Activated CD4-positive, CD25-positive, alpha-beta regulatory T cell treated with anti-CD3 and anti-CD28 coated beads, Interleukin-2, amount 50 U/mL, for 72 hours (primary cell): ENCODE measurements around the gene MZT2B.
A peak's percentile ranks its signal among the peaks of the same experiment; 100 is the strongest.
"Not testable (repeated sequence)": the region's sequence is repeated elsewhere in the genome, so short reads cannot be mapped to it uniquely, and the experiment has no call there.

ENCODE experiments used
- DNase-seq: peaks from one replicate; pipeline ENCODE4 v3.0.0; 2021

MZT2B gene

DNA sequence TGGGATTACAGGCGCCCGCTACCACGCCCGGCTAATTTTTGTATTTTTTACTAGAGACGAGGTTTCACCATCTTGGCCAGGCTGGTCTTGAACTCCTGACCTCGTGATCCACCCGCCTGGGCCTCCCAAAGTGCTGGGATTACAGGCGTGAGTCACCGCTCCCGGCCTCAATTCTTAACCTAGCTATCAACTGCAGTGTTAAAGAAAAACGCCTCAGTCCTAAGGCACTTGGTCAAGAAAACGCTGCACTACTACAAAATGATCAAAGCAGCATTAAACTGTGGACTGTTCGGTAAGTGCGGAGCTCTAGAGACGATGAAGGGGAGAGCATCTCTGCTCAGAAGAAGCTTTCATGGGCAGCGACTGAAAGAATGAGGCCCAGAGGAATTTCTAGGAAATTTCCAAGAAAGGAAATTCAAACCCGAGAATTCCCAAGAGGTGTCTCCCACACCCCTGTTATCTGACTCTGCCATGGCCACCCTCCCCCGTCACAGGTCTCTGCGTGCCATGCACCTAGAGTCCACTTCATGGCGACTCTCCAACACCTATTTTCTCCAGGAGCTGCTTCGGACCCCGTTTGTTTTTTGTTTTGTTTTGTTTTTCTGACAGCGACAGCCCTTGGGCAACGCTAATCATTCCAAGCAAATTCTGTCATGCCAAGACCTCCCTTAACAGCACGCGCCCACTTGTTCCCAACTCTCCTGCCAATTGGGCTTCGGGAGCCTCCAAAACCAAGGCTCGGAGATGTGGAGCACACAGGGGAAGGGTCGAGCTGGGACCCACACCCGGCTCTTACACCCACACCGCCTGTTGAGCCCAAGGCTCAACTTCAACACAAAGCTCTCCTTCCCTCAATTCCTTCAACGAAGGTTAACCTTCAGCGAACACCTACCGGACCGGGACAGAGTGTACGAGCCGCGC lies 1.4 kb upstream of the MZT2B start:
- DNase-seq, result not testable (repeated sequence)

DNA sequence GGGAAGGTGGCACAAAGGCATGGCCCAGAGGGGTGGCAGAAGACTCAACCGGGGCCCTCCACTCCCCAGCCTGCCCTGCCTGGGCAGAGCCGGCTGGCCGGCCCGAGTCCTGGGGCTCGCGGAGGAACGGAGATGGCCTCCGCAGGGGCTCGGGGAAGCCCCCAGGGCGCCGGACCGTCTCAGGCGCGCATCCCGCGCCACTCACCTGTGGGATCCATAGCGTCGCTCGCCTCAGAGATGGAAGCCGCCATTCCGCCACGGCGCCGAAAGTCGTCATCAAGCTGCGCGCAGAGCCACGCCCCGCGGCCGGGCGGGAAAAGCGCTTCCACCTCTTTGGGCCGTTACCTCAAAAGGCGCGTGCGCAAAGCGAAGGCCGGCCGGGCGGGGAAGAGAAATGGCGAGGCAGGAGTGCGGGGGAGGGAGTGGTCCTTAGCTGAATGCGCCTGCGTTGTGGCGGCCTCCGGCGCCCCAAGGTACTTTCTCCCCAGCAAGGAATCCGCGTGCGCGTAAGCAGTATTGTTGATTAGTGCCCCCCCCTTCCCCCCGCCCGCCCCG lies 660 bp upstream of the MZT2B start, which contains the start of gene SMPD4:
SMPD4 (minus strand) TSS at position 278 of the 555 bp plus-strand sequence. CDS start 5,010 bp downstream, outside the sequence.
- DNase-seq, result peak; percentile 98

DNA sequence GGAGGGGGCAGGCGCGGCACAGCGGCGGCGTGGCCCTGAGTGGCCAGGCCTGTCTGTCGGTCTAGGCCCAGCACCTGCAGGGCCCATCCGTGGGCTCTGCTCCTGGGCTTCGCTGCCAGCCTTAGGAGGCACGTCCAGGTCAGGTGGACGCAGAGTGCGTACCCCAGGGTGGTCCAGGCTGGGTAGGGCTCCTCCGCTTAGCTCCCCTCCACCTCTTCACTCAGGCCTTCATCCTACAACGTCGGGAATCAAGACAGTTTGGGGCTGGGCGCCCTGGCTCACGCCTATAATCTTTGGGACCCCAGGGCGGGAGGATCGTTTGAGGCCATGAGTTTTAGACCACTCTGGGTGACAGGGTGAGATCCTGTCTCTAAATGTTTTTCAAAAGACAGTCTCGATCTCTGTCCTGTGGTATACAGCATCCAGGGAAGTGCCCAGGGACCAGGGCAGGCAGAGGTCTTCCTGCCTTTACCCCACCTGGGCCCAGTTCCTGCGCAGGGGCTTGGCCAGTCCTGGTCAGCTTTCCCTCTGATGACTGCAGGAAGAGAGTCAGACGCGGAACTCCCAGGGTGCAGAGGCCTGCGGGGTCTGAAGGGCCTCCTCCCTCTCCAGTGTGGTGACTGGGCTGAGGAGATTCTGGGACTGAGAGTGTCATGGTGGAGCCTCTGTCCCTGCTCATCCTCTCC lies 907 bp downstream of the MZT2B start:
- DNase-seq, result not testable (repeated sequence)

DNA sequence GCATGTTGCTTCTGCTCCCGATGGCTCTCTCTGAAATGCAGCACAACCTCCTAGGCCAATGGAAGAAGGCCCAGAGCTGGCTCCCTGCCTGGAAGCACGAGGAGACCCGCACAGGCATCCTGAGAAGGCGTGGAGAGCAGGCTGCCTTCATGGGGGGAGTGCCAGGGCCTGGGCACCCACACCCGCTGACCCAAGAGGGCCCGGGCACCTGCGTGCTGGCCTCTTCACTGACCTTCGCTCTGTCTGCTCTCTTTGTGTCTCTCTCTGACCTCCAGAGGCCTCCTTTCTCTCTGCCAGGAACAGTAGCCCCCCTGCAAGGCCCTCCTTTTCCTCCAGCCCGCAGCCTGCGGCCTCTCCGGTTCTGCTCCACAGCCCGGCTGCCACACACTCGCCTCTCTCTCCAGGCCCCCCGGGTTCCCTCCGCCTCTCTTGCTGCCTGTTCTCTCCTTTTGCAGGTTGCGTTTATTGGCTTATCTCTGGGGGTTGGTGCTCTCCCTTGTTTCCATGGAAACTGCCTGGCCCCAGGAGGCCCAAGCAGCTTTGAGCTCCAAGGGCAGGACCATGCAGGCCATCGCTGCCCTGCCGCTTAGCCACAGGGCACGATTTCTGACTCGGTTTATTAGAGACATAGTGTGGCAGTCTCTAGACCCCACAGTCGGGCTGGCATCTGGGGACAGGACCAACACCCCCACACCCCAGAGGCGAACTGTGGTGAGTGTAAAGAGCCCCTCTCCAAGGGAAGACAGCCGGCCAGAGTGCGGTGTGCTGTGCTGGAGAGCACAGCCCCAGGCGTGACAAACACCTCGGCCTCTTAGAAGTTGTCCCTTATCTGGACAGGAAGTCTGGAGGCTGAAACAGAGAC lies 1.7 kb downstream of the MZT2B start:
- no peak for DNase-seq

DNA sequence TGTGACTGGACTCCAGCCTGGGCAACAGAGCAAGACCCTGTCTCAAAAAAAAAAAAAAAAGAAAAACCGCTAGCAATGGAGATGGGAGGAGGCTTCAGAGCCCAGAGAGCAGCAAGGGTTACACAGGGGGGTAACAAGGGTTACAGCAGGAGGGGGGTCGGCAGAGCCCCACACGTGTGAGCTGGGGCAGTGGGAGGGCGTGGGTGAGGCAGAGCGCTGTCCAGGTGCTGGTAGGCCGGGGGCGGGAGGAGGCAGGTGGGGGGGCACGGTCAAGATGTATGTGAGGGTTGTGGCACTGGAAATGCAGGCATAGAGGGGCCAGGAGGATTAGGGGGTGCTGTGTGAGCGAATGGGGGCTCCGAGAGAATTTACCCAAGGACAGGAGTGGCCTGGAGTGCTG lies 3.4 kb downstream of the MZT2B start:
- DNase-seq, result no peak

DNA sequence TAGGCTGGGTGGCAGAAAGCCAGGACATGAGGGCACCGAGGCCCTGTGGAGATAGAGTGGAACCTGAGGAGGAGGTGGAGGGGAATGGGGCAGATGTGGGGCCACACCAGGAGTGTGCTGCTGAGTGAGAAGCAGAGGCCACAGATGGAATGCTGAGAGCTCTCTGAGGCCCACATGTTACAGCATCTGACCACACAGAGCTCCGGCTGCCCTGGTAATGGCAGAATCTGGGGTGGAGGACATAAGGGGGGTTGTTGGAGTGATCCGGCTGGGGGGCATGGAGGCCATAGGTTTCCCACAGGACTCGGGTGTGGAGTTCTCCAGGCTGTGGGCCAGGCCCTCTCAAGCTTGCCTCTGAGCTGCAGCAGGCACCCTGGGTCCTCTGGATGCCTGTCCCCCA lies 3.8 kb downstream of the MZT2B start:
- no peak for DNase-seq

DNA sequence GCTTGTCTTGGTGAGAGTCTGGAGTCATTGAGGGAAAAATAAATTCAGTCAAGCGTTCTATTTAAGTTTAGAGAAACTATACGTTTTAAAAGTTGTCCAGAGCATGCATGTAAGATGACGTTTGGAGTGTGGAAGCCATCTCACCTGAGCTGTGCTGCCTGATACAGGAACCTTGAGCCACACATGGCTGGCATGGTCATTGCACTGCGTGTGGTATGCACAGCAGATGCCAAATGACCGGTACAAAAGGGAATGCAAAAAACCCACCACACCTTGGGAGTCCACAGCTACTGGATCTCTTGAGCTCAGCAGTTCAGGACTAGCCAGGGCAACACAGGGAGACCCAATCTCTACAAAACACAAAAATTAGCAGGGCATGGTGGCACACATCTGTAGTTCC lies 4.3 kb downstream of the MZT2B start:
- DNase-seq, result no peak

DNA sequence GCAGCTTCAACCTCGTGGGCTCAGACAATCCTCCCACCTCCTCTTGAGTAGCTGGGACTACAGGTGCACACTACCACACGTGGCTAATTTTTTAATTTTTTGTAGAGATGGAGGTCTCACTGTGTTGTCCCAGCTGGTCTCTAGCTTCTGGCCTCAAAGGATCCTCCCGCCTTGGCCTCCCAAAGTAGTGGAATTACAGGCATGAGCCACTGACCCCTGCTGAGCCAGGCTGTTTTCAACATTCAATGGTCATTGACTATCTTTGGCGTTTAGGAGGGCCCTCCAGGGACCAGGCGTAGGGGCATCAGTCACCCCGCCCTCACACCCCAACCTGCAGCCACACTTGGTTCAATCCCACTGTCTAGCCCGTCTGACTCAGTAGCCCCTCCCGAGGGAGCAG lies 5.2 kb downstream of the MZT2B start:
- no peak for DNase-seq

DNA sequence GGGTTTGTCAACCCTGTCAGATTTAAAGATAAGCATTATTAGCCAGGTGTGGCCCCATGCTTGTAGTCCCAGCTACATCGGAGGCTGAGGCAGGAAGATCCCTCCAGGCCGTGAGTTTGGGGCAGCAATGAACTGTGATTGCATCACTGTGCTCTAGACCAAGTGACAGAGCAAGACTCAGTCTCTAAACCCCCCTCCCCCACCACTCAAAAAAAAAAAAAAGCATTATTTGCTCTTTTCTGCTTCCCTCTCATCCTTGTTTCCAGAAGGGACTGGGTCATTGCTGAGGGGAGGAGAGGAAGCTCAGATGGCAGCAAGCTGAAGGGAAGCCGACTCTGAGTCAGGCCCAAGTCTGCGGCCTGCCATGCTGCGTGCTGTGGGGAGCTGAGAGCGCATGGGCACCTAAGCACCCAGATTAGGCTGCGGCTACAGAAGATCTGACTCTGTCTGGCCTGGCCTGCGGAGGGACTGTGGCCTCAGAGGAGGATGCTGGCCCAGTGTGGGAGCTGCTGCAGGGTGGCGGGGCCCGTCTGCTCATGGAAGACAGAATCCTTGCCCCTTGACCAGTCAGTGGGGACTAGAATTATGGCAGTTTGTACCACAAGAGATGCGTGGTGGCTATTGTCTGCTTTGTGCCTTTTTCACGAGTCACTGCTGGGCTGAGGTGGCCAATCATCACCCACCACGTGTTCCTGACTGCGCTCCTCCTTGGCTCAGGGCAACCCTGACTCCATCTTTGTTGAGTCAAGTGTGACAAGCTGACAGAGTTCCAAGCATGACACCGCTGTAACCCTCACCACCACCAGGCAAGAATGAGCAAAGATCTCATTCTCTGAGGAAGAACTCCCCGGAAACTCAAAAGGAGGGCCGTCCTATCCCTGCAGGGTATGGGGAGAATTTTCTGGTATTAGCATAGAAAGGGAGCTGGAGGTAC lies 6.1 kb downstream of the MZT2B start:
- DNase-seq, result not testable (repeated sequence)

DNA sequence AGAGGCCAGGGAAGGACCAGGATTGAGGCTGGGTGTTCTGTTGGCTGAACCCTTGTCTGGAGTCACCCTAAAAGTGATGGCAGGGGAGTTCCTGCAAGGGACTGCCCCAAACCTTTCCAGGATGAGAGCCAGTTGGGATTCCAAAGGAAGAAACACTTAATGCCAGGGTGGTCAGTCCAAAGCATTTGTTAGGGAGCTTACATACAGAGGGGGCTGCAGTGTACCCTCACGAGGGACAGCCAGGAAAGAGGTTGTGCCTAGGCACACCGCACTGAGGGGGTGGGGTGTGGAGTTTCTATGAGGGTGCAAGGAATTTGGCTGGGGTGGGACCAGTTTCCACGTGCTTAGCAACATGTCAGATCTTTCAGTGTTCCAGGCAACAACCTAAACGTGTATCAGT lies 6.9 kb downstream of the MZT2B start:
- not testable (repeated sequence) for DNase-seq

DNA sequence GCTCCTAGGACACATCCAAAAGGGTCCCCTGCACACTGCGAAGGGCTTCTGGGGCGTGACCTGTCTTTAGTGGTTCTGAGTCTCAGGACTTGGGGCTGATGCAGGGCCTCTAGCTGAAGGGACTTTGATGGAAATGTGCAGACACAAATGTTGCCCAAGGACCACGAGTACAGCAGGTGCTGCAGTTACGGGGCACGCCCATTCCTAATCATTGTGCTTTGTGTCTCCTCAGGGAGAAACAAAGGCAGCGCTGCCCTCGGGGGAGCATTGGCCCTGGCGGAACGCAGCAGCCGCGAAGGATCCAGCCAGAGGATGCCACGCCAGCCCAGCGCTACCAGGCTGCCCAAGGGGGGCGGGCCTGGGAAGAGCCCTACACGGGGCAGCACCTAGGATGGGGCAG lies 8.2 kb downstream of the MZT2B start:
- no peak for DNase-seq

DNA sequence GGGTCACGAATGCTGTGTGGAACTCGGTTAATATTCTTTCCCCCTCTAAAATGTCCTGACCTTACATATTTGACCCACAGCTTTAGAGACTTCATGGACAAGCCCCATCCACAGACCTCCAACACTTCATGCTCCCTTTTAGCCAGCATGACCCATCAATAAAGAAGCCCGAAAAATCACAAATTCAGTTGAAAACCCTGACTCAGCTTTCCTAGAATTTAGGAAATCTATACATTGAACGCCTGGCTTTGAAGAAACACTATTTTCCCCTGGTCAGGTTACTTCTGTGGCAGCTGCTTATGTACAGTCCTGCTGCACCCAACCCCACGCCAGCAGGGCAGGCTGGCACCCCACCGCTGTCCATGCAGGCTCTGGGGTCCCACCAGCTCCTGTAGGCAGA lies 9.3 kb downstream of the MZT2B start:
- not testable (repeated sequence) for DNase-seq

DNA sequence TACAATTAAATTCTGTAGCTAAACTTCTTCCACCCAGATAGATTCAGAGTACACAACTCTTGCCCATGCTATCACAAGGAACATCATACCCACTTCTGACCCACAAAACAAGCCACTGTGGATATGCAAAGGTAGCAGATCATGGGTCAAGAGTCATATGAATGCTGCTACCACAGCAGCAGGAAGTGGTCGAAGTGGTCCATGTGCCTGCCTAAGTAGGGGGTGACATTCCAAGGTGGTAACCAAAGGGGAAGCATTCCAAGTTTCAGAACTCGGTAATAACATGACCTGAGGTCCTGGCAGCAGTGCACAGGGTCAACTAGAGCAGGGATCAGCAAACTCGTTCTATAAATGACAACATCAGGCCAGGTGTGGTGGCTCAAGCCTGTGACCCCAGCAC lies 10.4 kb downstream of the MZT2B start:
- DNase-seq, result not testable (repeated sequence)

DNA sequence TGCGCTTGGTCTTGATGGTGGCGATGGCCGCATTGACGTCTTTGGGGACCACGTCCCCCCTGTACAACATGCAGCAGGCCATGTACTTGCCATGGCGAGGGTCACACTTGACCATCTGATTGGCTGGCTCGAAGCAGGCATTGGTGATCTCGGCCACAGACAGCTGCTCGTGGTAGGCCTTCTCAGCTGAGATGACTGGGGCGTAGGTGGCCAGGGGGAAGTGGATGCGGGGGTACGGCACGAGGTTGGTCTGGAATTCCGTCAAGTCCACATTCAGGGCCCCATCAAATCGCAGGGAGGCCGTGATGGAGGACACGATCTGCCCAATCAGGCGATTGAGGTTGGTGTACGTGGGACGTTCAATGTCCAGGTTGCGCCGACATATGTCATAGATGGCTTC lies 11.8 kb downstream of the MZT2B start:
- DNase-seq, result not testable (repeated sequence)

DNA sequence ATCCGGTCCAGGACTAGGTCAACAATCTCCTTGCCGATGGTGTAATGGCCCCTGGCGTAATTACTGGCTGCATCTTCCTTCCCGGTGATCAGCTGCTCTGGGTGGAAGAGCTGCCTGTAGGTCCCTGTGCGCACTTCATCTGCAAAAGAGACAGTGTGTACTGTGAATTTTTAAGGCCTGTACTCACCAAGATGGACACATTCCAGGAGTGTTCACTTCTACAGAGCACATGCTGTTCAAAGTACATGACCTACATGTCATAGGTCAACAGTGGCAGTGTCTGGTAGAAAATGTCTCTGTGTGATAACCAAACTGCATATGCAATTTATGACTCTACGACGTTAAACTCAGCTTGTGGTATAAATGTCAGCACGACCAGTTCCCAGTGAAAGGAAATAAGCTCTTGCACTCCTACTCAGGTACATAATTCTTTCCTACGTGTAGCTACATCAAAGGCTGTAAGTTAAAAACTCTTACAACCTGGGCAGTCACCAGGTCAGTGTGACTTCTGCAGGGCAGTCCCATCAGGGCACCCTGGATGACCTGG lies 13.1 kb downstream of the MZT2B start:
- not testable (repeated sequence) for DNase-seq

DNA sequence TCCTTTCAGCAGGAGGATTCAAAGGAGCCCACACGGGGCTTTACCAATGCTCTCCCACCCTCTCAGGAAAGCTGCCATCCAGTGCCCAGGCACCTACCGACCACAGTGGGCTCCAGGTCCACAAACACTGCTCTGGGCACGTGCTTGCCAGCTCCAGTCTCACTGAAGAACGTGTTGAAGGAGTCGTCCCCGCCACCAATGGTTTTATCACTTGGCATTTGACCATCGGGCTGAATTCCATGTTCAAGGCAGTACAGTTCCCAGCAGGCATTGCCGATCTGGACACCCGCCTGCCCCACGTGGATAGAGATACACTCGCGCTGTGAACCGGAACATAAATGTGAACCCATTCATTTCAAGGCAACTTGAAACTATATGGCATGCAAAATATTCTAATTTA lies 14.0 kb downstream of the MZT2B start:
- not testable (repeated sequence) for DNase-seq

DNA sequence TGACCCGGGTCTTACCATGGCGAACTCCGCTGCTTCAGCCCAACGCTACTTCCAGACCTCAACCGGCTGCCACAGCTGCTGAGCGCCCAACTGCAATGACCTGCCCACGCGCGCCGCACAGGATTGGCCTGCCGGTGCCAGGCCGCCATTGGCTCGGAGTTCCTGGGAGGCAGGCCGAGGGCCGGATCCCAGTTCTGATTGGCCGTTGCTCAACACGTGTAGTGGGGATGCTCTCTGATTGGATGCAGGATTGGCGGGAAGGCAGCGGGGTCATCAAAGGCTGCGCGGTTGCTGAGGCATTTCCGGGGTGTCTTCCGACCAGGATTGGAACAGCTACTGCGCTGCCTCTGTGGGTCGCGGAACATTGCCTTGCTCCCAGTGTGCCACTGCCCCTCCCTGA lies 16.3 kb downstream of the MZT2B start, which contains the start of gene TUBA3E:
TUBA3E (minus strand) TSS at position 97 of the 400 bp plus-strand sequence; CDS start at position 18, 79 bp downstream.
- DNase-seq, result no peak

DNA sequence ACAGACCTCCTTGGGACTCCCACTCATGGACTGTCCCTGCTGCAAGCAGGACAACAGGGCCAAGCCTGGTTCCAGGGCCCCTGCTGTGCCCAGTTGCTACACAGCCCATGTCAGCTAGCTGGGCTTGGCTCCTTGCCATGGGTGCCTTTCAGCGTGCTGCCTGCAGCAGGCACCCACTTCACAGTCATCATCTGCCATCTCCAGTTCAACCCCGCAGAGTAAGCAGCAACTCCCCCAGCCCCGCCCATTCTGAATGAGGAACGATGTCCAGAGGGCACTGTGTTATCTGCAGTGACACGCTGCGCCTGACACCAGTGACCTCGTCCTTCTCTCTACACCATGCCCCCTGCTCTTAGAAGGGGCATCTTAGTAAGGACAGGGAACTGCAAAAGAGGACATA lies 20.5 kb downstream of the MZT2B start:
- DNase-seq, result not testable (repeated sequence)

DNA sequence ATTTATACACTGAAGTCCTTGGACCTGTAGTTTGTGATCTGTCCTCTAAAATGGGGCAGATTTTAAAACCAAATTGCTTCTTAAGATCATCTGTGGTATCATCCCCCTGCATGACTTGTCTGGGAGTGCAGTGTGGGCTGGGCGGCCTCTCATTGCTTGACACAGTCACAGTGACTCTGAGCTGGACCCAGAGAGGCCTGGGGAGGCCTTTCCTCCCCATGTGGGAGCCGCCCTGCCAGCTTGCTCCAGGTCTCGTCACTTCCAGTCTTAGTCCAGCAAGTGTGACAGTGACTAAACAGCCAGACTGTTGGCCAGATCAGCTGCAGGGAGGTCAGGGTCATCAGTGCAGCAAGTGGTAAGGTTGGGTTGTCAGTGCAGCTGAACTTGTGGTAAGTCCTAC lies 21.1 kb downstream of the MZT2B start:
- DNase-seq, result not testable (repeated sequence)

DNA sequence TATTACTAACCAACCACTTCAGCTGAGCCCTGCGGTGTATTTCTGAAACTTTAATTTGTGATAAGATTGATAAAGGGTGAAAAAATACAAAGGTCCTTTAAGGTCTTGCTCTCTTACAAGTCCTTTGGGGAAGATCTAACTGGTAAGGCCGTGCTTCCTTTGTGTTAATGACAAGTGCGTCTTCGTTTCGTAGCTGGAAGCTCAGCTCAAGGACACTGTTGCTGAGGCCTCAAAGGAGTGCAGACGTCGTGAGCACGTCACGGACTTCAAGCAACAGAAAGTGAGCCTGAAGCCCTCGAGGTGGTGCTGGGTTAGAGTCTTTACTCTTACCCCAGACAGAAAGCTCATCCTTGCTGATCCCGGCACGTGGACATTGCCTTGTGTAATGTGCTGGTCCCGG lies 25.0 kb downstream of the MZT2B start:
- not testable (repeated sequence) for DNase-seq

DNA sequence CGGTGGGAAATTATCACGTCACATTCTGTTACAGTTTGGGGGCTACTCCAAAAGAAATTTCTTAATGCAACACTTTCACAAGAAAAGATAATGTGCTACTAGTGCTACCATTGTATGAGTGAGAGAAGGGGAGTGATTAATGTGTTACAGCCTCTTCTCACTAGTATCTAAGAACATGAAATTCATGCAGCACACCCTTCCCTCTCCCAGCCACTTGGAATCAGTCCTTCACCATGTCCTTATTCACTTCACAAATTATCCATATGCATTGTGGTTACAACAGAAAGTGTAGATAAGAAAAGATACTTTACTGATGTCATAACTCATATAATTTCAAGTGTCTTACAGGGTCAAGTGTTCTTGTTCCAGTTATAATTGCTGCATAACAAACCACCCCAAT lies 37.1 kb downstream of the MZT2B start:
- DNase-seq, result not testable (repeated sequence)
